CMK (cell line): Measurements from ENCODE around the gene IHH.

Experiments
- DNase-seq: peaks from one replicate; pipeline ENCODE4 v3.0.0-alpha.2; 2010; ENCODE audit warnings: low read depth

The IHH gene

DNA sequence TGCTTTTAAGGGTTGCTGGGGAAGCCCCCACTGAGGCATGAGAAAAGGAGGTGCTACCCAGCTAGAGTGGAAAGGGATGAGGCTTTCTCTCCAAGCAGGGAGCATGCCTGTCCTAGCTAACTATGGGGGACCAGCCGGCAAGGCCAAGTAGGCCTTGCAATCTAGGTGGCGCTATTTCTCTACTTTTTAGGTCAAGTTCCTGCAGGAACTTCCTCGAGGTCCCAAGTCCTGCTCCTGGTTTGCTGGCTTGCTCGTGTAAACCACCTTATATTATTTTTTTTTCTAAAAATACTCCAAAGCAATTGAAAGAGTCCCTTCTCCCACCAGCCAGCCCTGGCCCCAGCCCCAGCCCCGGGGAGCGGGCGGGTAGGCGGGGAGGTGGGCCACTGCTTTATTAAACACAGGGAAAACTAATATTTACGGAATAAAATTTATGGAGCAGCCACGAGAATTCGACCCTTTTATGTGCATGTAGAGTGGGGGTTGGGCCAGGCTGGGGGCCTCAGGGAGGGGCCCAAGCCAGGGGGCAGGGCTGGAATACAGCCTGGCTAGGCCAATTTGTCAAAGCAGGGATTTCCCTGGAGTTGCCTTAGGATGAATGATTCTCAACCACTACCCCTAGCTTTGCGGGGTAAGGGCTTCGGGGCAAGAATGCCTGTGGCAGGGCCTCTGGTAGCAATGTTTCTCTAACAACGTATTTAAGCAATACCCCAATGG is 12.8 kb upstream of the IHH start:
- DNase-seq = peak; percentile 51

DNA sequence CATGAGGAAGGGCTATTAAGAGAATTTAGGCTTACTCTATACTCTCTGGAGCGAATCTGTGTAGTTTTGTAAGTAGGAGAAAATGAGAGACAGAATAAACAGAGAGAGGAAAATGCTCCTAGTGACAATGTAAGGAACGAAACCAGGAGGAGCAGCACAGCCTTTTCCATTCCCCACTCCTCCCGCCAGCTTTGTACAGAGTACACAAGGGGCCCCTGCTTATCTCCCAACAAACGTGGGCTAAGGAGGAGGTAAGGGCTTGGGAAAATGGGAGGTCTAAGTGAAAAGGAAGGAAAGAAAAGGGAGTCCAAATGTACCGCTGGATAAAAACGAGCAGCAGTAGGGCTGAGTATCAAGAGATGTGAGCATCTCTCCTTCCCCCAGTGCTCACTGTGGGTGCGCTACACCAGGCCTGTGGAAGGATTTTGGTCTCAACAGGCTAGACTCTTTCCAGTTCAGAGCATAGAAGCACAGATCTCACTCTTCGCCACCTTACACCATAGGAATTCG is 12.1 kb upstream of the IHH start:
- DNase-seq = no peak

DNA sequence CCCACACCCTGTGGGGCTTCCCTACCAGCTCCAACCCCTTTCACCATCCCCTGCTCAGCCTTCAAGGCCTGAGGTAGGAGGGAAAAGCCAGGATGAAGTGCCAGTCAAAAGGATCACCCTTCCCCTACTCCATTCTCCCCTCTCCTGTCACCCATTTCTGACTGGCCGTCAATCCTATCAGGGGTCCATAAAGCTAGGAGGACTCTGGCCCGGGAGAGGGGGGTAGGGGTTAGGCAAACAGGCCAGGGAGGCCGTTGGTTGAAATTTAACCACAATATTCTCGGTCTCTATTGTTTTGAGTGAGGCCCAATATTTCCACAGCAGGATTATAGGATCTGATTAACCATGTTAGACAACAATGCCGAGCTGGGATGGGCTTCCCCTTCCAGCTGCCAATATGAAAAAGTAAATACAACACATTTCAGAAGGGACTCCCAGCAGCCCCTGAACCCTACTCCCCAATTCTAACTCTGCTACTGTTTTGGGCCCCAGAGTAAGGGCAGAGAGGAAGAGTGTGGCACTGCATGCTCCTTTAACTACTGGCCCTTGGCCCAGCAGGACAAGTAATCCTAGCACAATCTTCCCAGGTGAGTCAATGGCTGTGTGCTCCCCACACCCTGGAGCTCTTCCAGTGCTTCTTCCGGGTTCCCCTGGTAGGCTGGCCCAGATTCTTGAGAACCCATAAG is 10.6 kb upstream of the IHH start:
- DNase-seq = no peak

DNA sequence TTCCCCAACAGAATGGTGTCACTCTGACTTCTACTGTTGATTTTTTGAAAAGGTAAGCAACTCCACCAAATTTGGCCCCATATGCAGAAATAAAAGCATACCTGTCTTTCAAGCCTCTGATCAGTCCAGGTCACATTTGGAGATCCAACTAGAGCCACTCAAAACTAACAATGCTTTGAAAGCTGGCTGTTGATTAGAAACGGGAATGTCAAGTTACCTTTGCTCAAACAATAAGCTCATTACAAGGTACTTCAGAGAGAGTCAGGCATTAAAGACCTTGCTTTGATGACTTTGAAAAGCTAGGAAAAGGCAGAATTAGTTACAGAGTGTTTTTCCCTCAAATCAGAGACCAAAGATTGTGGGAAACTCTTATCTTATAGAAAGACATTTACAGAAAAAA is 4.8 kb upstream of the IHH start:
- no peak for DNase-seq

DNA sequence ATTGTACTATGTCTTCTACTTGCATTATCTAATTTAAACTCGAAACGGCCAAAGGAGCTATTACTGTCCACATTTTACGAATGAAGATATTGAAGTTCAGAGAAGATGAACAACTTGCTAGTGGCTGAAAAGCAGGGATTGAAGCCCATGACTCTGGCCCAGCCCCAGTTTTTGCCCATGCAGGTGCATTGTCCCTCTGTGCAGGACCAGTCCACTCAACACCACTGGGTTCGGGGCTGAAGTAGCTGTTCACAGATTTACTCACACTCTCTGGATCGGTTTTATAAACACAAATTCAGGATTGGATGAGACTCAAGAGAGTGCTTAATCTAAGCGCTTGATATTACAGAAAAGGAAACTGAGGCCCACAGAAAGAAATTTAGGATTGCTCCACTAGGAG is 1.4 kb upstream of the IHH start:
- no peak for DNase-seq

DNA sequence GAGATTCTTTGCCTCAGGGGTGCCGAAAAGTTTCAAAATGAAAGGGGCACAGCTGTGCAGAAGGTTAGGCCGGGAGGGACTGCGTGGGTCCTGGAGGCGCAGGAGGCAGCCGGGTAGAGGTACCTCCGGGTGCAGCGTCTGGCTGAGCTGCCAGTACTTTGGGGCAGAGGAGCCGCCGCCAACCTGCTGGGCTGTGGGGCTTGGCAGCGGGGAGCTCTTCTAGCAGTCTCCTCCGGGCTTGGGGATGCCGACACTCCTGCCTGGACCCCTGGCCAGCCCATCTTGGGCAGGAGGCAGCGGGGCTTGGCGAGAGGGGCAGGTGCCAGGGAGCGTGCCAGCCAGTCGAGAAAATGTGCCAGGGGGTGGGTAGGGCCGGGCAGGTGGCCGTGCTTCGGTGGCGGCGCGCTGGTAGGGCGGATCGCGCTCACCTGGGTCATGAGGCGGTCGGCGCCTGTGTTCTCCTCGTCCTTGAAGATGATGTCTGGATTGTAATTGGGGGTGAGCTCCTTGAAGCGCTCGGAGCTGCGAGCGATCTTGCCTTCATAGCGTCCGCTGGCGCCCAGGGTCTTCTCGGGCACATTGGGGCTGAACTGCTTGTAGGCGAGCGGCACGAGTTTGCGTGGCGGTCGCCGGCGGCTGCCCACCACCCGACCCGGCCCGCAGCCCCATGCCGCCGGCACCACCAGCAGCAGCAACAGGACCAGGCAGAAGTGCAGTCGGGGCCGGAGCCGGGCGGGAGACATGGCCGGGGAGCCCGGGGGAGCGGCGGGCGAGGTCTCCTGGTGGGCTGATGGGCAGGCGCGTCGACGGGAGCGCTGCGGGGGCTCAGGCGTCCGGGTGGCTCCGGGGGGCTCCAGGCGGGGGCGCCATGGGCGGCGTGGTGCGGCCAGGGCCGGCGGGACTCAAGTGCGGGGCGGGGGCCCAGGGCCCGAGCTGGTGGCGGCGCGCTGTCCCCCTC is 717 bp downstream of the IHH start:
- no peak for DNase-seq

DNA sequence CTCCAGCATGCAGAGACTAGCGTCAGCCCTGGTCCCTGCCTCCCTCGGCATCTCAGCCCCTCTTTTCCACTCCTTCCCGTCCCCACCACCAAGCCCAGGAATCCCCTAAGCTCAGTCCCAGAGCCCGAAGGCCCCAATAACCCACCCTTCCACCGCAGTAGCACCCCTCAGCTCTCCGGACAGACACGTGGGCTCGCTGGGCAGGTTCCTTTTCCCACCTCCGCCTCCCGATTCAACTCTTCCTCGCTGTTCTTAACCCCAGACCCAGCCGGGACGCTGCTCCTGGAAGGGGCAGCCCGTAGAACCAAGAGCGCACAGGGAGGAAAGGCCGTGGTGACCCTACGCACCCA is 1.4 kb downstream of the IHH start:
- DNase-seq = no peak

DNA sequence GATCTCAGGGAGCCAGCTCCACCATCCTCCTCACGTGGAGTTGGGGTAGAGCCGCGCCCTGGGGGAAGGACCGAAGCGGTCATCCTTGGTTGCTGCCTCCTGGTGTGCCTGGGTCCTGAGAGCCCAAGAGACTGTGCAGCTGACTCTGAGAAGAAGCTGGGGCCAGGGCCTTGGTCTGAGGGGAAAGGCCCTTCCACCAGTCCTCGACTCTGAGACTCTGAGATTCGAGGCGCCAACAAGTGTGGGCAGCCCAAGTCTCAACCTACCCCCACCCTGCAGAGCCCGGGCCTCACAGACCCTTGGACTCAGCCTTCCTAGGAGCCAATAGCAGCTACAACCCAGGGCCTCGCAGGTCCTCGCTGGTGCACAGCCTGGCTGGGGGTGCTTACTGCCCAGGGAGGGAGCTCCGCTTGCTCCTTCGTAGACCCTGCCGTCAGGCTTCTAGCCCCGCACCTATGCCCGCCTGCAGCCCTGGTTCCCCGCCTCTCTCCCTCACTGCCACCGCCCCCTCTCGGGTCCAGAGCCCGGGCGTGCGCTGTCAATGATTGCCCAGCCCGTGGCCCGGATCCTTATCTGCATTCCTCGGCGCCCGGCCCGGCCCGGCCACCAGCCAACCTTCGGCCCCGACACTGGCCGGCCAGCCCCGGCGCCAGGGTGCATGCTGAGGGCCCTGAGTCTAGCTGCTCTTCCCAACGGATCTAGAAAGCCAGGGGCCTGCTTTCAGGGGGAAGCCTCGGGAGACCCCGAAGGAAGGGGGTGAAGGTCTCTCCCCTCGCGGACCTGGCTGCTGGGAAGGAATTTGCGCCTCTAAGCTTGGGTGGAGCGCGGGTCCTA is 2.0 kb downstream of the IHH start:
- no peak for DNase-seq

DNA sequence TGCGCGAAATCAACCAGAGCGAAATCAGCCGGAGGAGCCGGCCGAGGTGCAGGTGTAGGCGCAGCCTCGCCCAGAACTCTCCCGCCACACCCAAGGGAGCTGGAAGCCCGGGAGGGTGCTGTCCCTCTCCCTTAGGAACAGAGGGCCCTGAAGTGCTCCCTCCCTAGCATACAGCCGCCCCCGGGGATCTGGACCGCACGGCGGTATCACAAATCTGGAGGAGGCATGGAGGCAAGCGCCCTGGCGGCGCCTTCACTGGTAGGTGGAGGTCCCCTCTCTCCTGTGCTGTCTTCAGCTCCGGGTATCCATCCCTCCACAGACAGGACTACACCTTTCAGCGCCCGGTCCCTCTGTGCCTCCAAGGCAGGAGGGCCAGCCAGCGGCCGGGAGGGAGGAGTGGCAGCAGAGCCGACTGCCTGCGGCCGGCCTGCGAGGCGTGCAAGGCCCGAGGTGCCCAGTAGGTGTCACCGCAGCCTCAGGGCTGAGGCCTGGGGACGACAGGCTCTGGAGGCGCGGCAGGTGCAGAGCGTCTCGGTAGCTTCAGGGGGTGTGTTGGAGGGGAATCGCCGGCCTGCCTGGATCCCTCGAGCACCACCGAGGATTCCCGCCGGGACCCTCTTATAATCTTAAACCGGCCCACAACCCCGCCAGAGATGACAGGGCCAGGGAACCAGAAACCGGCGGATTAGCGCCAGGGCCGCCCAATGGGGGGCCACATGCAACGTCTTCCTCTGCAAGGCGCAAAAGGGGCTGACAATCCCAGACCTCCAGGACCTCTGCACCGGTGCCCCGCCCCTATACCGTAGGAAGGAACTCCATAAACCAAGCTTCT is 2.8 kb downstream of the IHH start:
- DNase-seq = peak; percentile 60

DNA sequence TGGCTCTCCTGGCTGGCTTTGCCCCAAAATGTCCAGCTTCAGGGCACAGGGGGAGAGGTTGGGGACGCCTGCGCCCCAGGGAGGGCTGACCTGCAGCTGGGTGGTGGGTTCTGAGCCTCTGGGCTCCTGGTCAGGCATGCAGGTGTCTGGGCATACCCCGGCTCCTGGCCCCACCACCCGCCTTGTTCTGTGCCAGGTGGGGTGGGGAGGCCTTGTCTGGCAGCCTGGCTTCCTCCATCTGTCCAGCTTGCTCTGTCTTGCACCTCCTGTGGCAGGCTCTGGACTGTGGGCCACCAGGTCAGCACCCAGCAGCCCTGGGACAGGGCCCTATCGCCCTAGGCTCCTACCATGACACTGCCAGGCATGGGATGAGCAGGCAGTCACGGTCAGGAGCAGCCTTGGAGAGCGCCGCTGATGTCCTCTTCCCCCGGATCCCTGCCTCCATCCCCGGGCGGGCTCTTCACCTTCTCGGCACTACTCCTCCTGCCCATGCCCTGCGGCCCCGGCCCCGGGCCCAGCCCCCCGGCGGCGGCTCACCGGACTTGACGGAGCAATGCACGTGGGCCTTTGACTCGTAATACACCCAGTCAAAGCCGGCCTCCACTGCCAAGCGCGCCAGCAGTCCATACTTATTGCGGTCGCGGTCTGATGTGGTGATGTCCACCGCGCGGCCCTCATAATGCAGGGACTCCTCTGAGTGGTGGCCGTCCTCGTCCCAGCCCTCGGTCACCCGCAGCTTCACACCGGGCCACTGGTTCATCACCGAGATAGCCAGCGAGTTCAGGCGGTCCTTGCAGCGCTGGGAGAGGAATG is 3.6 kb downstream of the IHH start:
- no peak for DNase-seq

DNA sequence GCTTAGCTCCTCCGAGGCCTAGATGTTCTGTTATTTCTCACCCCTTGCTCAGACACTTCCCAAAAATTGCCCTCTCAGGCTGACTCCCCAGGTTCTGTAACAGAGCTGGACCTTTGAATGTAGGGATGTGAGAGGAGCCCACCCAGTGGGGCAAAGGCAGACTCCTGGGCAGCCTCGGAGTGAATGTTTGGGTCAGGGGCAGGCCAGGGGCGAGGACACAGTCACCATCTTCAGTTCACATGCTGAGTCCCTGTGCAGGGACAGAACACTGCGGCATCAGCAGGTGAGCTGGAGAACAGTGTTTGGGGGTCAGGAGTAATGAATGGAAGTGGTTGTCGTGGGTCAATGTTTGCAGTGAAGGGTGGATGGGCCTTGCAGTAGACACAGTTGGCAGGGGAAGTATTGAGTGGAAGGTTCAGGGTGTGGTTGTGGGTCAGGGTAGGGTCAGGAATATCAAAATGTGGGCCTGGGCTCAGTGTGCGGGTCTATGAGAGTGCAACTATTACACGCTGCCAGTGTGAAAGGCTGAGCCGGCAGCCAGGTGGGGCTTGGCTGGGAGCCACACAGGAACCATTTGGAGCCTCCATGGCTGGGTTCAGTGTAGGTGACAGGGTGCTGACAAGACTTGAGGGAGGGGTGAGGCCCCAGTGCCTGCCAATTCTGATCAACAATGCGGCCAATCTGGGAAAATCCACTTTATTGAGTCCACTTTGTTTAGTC is 4.4 kb downstream of the IHH start:
- DNase-seq = no peak

DNA sequence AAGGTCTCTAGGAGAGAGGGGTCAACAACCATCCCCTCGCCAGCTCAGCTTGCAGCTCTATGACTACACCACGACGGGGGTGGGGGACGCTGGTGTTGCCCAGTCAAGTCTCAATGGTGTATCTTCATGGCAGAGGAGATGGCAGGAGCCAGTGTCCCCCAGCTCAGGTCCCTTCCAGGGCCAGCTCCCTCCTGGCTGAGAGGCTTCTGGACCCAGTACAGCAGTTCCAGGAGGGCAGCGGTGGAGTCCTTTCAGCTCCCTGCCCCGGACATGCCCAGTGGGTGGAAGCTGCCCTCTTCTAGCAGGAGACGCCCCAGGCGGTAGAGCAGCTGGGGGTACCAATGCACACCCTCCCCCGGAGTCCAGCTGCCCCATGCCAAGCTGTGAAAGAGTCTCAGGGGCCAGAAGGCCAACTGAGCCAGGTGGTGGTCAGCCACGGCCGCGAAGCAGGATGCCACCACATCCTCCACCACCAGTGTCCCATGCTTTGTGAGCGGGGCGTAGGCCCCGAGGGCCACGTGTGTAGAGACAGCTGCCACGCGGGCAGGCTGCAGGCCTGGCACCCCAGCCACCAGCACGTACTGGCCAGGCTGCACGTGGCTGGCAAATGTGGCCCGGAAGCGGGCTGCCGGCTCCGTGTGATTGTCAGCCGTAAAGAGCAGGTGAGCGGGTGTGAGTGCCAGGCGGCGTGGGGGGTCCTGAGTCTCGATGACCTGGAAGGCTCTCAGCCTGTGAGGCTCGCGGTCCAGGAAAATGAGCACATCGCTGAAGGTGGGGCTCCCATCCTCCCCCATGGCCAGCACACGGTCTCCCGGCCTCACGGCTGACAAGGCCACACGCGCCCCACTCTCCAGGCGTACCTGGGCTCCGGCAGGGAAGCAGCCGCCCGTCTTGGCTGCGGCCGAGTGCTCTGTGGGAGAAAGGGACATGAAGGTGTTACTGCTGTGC is 5.5 kb downstream of the IHH start:
- DNase-seq = no peak

DNA sequence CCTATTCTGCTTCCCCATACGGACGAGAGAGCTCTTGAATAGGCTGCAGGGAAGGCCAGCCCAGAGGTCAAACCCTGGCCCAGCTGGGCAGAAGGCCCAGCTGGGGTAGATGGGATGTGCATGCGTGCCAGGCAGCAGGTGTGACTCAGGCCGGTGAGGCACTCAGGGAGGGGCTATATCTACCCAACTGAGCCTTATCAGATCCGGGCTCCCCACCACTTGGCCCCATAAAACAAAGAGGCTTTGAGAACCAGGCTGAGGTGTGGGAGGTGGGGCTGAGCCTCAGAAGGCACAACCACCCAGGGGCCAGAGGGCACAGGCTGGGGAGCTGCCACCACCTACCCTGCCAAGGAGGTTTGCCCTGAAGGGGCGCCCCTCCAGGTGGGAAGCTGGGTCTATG is 11.4 kb downstream of the IHH start:
- DNase-seq = no peak

DNA sequence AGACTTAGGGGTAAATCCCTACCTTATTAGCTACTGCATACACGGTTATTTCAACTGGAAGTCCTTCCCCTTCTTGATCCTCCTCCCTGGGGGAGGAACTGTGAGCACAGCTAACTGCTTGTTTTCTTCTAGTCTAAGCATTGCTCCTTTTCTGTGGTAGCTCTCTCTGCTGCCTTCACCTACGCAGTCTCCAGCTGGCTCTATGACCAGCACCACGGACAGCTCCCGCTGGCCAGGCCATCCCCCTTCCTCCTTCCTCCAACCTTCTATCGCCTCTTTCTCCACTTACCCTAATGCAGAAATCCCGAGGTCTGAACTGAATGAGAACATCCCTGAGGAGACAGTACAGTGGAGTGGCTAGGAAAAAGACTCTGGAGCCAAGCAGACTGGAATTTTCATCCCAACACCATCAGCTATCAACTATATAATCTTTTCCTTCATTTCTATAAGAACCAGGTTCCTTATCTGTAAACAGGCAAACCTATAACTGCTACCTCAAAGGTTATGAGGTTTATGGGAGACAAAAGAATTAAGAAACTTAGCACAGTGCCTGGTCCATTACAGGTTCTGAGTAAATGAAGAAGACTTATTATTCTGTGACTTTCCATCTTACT is 14.7 kb downstream of the IHH start:
- DNase-seq = peak; percentile 18

DNA sequence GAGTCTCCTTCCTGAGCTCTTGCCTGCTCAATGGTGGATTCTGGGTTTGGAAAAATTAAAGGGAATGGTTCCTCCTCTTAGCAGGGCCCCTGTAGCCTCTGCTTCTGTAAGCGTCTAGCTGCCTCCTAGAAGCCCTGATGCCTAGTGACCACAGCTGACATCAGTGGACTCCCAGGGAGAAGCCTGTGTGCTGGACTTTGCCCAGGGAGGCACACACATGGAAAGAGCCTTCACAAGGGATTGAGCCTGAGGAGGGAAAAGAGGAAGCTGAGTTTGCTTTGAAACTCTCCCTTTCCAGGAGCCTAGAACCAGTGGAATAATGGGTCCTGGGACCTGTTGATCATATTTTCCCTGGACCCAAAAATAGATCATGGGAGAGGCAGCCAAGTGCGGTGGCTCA is 18.0 kb downstream of the IHH start:
- DNase-seq = no peak

DNA sequence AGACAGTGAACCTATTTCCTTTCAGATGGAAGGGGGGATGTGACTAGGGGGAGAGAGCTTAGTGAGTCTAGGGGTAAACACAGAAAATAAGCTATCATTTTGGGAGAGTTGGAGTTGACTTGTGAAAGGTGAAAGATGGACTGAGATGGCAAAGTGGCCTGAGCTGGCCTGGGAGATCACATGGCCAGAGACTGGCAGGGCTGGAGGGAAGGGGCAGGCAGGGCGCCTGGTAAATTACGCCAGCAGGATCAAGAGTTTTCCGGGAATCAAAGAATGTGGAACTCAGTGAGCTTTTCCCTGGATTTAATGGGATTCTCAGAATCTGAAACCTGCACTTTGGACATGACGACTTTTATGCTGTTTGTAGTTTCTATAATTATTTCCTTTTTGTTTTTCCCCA is 18.6 kb downstream of the IHH start:
- DNase-seq = no peak

DNA sequence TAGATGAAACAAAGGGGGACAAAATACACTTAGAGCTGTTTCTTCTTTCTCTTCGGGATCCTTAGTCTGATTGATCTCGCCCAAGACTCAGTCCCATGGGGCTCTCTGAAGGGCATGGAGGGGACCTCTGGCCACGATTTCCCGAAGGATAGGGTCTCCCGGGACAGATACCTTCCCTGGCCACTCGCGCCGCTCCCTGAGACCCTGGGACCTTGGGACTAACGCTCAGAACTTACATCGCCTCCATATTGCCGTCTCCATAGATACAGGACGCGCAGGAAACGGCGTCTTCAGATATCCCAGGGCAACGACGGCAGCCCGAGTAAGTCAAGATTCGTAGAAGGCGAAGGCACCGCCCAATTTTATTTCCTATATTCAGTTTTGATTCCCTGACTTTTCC is 19.5 kb downstream of the IHH start, which contains the start of gene CFAP65:
CFAP65 (minus strand) TSS at position 265 of the 400 bp plus-strand sequence. CDS start 2,468 bp downstream, outside the sequence.
- DNase-seq = no peak

DNA sequence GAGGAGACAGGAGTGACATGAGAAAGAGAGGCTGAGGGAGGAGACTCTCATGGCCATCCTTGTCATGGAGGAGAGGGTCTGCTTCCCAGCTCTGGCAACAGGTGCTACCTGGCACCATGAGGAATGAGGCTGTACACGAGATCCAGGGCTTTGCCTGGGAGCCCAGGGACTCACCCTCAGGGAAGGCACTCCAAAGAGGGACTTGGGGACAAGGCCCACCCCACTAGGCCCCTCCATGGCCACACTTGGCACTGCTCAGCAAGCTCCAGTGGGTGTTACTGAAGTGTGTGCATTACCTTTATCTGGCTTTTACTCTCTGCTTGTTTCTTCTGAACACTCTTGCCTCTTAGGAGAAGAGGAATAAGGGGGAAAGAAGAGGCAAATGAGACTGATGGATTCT is 22.1 kb downstream of the IHH start:
- DNase-seq = no peak
